ENCODE results near the gene TRDN.
"Not testable (repeated sequence)": the region's sequence is repeated elsewhere in the genome, so short reads cannot be mapped to it uniquely, and the experiment has no call there.

TRDN gene

DNA sequence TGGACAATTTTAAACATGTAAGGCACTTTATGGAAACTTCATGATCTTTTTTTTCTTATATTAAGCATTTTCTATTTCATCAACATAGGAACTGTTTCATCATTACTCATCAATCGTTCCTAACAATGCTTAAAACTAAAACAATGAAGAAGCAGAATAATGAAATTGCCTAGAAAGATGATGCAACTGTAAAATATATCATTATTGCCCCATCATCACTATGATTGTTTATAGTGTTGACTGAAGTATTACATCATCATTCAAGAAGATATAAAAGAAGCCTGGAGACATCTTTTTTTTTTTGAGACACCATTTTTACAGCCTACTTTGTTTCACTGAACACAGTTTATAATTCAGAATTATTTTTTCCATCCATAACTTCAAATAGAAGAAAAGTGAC lies 147.2 kb downstream of the TRDN start:
- no peak for DNase-seq

DNA sequence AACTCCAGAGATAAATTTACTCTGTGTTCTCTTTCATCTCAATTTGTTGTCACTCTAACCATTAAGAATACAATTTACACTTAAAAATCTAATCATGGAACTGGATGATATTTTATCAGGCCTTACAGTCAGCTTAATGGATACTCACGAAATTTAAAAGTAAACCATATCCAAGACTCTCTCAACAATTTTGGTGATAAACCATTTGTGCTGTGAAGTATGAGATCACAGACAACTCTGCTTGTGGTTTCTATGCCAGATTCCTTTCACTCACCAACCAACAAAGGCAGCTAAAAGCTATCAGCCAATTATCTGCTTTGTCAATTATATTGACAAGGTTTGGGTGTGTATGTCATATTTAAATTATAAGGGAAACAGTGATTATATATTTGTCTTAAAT lies 155.8 kb downstream of the TRDN start:
- DNase-seq = no peak

DNA sequence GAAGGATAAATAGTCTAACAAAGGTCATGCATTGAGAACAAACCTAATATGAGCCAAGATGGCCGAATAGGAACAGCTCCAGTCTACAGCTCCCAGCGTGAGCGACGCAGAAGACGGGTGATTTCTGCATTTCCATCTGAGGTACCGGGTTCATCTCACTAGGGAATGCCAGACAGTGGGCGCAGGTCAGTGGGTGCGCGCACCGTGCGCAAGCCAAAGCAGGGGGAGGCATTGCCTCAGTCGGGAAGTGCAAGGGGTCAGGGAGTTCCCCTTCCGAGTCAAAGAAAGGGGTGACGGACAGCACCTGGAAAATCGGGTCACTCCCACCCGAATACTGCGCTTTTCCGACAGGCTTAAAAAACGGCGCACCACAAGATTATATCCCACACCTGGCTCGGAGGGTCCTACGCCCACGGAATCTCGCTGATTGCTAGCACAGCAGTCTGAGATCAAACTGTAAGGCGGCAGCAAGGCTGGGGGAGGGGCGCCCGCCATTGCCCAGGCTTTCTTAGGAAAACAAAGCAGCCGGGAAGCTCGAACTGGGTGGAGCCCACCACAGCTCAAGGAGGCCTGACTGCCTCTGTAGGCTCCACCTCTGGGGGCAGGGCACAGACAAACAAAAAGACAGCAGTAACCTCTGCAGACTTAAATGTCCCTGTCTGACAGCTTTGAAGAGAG lies 164.6 kb downstream of the TRDN start:
- not testable (repeated sequence) for DNase-seq

DNA sequence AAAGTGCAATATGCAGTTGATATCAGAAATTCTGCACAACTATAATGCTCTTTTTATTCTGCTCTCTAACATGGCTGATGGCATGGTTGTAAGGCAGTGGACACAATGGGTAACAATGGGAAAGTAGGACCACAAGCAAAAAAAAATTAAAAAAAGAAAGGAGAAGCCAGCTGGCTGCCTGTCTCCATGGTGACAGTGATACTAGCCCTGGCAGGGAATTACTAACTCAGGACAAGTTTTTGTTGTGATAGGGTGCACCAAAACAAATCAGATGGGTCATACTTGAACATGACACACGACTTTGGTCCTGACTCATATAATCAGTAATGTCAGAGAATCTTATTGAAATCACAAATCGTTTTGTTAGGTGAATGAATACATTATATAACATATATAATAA lies 169.4 kb downstream of the TRDN start:
- no peak for DNase-seq

DNA sequence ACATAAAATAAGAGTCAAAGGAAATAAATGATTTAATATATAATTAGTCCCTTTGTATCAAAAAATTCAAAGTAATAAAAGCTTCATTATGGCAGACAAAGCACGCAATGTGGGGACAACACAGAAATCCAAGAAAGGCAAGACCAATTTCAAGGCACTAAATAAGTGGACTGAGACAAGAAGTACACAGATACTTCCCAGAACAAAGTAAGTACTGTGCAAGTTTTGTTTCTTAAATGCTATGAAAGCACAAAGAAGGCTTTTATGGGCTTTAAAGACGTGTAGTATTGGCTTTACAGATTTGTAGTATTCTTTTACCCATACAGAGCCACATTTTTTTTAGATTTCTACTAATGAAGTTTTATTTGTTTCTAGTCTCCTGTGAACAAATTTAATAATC lies 174.6 kb downstream of the TRDN start:
- DNase-seq = no peak

DNA sequence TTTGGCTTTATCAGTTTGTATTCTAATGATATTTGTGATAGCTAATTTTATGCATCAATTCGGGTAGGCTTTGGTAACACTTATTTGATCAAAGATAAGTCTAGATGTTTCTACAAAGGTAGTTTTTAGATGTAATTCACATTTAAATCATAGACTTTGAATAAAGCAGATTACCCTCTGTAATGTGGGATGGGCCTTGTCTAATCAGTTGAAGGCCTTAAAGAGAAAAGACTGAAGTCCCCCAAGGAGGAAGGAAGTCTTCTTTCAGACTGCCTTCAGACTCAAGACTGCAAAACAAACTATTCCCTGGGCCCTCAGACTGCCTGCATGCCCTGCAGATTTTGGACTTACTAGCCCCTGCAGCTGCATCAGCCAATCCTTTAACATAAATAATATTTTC lies 178.5 kb downstream of the TRDN start:
- no peak for DNase-seq

DNA sequence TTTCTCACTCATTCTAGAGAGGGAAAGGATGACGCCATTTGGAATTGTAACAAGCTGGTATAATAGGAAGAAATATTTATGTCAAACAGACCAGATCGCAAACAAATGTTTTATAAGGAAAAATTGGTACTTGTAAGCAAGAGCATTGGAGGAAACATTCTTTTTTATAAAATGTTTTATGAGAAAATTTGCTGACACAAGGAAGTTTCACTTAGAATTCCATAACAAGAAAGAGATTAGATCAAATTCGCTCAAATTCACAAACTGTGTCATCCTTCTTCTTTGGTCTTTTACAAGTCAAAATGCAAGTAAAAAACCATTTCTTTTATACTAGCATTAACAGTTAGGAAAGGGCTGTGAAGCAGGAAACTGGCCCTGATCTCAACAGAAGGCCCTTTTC lies 179.9 kb downstream of the TRDN start:
- no peak for DNase-seq

DNA sequence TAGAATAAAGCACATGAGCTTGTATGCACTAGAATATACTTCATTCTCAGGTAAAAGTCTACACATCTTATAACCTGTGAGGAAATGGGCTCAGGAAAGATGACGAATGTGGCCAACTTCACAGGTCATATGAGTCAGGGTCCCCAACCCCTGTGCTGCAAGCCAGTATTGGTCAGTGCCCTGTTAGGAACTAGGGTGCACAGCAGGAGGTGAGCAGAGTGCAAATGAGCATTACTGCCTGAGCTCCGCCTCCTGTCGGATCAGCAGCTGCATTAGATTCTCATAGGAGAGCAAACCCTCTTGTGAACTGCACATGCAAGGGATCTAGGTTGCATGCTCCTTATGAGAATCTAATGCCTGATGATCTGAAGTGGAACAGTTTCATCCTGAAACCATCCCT lies 182.3 kb downstream of the TRDN start:
- DNase-seq = no peak

DNA sequence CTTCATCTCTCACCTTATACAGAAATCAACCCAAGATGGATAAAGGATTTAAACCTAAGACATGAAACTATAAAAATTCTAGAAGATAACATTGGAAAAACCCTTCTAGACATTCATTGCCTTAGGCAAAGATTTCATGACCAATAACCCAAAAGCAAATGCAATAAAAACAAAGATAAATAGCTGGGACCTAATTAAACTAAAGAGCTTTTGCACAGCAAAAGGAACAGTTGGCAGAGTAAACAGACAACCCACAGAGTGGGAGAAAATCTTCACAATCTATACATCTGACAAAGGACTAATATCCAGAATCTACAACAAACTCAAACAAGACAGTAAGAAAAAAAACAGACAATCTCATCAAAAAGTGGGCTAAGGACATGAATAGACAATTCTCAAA lies 183.7 kb downstream of the TRDN start:
- DNase-seq = not testable (repeated sequence)

DNA sequence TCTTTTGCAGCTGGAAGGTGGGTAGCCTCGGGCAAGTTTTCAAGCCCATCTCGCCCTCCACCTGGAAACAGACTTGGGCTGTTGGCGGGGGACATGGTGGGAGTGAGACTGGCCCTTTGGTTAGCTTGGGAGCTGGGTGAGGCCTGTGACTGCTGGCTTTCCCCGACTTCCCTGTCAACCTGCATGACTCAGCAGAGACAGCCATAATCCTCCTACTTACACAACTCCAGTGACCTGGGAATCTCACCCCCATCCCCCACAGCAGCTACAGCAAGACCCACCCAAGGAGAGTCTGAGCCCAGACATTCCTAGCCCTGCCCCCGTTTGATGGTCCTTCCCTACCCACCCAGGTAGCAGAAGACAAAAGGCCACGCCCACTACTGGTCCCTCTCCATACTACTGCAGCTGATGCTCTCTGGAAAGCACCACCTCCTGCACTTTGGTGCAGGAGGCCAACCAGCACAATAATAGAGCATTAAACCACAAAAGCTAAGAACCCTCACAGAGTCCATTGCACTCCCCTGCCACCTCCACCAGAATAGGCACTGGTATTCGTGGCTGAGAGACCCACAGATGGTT lies 188.4 kb downstream of the TRDN start:
- no peak for DNase-seq

DNA sequence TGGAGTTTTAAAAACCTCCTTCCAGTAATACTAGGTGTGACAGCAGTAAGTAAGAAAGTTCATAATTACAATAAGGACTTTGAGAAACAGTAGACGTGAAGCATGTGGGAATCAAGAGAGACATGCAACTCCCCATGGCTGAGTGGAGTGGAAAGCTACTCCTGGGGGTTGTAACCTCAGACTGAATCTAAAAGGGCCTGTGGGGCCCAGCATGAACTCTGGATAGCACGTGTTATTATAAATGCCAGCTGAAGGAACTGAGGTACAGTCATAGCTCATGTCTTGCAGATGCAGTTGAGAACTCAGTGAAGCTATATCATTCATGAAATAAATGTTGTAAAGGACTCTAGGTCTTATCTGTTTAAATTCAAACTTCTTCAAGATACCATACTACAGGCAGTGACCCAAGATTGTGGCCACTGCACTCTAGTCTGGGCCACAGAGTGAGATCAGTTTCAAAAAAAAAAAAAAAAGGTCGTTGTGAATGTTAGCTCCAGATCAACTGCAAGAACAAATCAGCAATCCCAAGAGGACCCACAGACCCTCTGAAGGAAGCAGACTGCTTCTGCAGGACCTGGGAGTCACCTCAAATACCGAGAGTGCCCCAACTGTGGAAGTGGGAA lies 189.3 kb downstream of the TRDN start:
- no peak for DNase-seq

DNA sequence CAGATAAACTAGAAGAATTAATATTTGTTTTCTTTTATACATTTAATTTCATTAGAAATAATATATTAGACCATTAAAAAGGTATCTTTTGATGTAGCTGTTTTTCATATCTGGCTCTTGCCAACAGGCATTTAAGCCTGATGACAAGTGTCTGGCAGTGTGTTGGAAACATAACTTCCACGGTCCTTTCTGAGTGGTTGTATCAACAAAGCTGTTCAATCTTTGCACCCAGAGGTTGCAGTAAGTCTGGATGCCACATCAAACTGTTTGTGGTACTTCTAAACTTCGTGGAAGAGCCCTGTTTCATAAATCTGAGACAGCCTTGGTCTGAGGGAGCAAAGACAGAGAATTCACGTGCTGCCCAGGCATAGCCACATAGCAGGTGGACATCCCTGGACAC lies 197.4 kb downstream of the TRDN start:
- DNase-seq = no peak

DNA sequence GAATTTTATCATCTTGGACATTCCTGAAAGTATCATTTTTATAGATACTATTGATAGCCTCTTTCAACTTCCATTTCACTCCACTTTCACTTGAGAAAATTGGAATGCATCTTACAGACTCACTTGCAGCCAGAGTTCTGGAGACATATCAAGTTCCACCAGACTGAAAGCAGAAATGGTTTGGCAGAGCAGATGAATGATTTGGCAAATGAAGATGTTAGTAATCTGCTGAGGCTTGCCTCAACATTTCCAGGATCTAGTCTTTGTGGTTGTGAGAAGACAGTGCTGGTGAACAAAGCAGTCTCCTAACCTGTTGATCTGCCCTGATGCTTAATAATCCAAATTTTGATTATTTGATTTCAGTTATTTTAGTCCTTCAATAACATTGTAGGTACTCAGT lies 202.6 kb downstream of the TRDN start:
- no peak for DNase-seq

DNA sequence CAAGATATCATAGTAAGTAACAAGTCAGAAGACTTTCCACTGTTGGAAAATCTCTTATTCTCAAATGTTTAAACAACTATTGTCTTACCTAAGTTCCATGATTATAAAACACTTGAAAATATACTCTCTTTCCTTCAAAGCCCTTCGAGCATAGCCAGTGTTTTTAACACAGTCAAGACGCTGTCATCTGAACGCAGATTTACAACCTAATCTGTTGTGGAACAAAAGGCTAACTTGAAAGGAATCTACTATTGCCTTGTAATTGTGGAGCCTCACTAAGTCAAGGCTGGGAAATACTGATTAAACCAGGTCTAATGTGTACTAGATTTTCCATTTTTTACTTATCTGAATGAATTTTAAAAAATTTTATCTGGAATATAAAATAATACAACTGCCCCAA lies 205.8 kb downstream of the TRDN start:
- DNase-seq = no peak

DNA sequence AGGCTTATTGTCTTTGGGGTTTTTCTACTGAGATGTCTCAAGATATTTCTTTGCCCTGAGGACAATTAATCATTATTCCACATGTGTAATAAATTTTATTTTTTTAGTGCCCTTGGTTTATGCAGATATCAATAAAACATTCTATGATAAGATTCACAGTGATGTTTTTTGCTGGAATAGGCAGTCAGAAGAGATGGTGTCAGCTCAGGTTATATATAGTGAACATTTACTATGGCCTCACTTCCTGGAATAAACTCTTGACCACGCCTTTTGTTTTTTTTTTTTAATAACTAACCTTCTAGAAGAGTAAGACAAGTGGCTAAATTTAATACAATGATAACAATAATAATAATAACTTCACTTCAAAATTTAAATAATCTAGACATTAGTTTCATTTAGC lies 209.7 kb downstream of the TRDN start:
- DNase-seq = no peak

DNA sequence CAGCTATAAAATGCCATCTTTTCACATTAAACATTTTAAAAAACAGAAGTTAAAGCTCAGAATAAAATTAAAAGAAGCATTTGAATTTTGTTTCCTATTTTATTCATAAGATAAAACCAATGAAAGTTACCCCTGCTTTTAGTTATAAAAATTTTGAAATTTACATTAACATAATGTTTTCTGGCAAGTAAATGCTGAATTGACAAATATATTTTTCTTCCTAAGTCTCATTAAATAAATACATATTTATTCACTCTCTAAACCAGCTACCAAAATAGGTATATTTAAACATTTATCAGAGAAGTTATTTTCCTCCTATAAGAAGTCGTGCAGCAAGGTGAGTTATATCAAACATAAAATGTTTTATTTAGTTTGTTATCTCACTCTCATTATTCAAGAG lies 213.6 kb downstream of the TRDN start:
- DNase-seq = no peak

DNA sequence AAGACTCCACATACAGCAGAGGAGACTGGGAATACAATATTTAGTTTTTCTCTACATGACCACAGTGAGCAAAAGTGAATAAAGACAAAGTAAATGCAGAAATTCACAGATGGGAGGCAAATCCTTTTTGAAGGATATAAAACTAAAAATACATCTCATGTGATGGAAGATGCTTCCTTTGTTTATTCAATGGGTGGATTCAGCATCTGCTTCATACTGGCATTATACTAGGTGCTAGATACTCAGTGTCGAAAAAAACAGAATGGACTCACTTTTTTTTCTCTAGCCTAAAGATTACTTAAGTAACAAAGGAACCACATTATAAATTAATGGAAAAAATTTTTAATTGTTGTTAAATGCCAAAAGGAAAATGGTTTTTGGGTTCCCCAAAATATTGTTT lies 216.2 kb downstream of the TRDN start:
- no peak for DNase-seq

DNA sequence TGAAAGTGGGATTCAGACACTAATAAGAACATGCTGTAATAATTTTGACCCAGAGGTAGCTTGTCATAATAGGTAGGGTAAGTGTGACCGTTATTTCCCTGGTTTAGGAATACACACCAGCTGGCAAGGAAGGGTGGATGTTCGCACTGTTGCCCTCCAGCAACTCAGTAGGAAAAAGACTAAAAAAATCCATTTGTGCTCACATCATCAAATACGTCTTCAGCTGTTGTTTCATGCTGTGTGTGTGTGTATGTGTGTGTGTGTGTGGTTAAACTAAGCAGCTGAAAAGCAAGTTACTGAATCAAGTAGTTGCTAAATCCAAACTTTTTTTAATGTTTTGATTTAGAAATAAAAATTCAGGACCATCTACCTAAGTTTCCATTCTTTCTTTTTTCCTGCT lies 218.7 kb downstream of the TRDN start:
- no peak for DNase-seq

DNA sequence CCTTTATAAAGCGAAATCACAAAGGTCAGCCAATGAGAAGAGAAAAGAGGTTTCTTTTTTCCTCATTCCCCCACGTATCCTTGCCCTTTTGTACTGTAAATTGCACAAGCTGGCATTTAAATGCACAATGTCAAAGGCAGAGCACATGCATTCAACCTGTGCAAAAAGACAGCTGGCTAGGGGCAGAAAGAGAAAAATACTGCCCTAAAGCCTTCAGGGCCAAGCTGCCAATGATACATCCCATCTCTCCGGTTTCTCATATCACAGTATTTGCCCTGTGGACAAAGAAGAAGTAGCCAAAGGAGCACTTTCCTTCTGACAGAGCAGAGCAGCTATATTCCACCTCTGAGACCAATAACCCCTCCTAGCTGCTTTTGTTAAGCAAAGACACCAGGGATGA lies 219.2 kb downstream of the TRDN start:
- no peak for DNase-seq

DNA sequence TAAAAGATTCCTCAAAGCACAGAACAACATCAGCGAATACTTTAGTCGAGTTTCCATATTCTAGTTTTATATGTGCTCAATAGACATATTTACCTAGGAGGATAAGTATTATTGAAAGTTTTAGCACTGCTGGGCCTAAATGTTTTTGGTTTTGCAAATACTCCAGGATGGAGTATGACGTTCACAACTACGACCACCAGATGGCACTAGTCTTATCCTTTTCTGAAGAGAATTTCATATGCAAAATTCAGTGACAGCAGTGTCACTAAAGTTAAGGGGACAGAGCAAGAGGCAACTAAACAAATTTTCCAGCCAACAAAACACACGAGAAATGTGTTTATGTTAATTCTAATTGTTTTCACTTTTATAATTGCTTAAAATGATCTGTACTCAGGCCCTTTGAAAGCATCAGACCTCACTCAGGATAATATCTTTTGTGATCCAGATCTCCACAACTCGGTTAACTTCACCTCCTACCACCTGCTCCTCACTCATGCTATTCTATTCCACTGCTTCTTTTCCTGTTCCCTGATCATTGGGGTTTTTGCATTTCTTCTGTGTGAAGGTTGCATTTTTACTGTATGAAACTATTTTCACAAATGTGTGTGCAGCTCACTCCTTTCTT lies 220.8 kb downstream of the TRDN start:
- peak; percentile 47 for DNase-seq

DNA sequence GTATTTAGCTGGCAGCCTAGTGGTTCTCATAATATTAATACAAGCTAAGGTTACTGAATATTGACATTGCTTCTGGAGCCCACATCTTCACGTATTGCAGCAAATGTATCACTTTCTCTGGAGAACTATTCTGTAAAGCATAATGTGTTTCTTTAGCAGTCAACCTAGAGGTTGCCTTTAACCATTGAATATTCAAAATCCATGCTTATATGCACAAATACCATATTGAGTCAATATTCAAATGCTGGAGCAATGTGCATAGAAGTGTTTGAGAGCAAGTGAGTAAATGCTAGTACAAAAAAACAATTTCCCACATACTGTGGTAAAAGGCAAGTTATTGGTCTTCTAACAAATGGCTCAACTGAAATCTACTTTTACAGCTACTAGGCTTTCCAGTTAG lies 231.8 kb downstream of the TRDN start:
- no peak for DNase-seq

DNA sequence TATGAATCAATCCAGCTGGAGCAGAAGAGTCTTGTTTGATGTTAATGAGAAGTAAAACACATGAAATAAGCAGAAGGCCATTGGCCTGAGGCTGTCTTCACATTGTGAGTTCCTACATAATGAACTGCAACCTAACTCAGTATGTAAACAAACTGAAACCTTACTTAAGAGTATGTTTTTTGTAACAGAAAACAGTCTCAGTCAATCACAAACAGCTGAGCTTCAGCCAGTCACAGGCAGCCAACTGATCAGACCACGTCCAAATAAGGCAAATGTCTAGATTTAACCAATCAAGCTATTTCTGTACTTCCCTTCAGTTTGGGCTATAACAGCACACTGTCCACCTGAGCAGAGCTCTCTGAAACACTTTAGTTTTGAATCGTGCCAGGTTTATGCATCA lies 234.7 kb downstream of the TRDN start:
- DNase-seq = no peak

DNA sequence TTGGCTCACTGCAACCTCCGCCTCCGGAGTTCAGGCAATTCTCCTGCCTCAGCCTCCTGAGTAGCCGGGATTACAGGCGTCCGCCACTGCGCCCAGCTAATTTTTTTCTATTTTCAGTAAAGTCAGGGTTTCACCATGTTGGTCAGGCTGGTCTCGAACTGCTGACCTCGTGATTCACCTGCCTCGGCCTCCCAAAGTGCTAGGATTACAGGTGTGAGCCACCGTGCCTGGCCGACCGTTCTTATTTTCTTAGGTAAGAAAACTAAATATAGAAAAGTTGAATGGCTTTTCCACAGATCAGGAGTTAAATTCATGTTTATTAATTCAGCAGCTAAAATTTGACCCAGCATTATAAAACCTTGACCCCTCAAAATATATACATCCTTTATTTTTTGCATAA lies 238.7 kb downstream of the TRDN start:
- no peak for DNase-seq

DNA sequence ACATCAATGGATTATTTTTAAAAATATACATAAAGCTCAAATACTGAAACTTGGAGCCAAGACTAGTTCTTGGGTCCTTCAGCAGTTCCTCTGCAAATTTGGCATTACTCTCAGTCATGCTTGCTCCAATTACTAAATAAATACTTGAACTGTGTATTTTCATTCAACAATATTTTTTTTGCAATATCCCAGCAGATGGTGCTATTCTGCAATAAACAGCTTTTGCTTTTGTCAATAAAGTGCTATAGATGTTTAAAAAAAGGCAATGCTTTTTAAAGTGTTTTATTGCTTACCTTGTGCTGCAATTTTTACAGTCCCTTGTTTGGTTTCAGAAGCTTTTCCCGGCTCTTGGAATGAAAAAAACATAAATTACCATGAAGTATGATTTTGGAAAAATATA lies 243.4 kb downstream of the TRDN start:
- peak; percentile 25 for DNase-seq
